ENCODE data around the gene HMGXB4.

- no peak for TF ChIP-seq CTCF (IDR thresholded peaks at IDR 0.05; ENCODE audit: low read length)
- TF ChIP-seq EZH2 (optimal IDR thresholded peaks at IDR 0.05; ENCODE audit: low read depth, low read length): no peak
Measured at GRCh38 chr22:35230417-35230816, 26.9 kb upstream of the HMGXB4 start.

Measured in MM.1S (cell line).